T-helper 1 cell (primary cell): ENCODE measurements around the gene LYPD6B.

Experiments used
- DNase-seq, 5 donors: peaks; one replicate each; pipeline ENCODE4 v3.0.0-alpha.2; 2012 to 2020

Gene LYPD6B

GRCh38 chr2:149080099-149080498 lies 41.6 kb downstream of the LYPD6B start:
- no peak for DNase-seq

DNA sequence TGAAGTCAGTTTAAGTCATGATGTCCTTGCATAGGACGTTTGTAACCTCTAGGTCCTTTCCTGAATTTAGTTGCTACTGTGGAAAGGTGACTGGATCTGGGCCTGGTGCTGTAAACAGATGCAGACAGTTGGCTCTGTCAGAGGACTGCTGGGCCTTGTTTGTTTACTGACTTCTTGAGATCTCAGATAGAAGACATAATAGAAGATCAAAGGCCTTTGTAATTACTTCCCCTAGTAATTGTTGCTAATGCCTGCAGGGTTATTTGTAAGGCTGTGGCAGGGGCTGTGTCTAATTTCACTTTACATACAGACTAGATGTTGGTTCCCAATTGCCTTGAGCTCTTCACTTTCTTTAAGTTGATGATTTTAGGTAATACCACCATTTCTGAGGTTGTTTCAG lies 42.5 kb downstream of the LYPD6B start:
- no peak for DNase-seq

DNA sequence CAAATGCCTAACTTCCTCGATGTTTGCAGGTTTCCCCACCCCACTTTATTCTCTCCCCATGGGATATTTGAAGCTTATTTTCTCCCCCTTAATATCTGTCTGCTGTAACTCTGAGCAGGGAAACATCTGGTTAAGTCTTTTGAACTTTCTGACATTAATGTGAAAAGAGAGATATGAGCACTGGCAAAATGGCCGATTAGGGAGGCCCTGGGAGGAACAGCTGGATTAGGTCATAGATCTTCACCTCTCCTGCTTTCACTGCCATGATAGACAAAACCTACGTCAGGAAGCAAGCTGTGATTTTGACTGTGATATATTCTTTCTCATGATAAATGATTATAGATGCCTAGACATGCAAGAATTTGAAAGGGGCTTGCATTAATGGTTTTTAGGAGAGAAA lies 43.6 kb downstream of the LYPD6B start:
- DNase-seq, result no peak

DNA sequence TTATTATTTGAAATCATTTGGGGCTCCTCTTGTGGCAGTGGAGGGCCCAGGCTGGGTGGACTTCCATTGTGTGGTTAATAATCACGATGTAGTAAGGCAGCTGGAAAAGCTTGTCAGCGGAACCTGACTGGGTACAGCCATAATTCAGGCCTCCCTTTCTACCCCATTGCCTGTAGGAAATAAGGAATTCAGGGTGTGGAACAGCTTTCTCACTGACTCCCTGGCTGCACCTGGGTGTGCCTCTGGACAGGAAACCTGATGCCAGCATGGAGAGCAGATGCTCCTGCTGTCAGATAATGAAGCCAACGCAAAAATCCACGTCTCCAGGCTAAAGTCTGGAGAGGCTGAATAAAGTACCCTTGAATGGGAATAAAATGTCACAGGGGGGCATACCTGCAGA lies 44.2 kb downstream of the LYPD6B start:
- no peak for DNase-seq

DNA sequence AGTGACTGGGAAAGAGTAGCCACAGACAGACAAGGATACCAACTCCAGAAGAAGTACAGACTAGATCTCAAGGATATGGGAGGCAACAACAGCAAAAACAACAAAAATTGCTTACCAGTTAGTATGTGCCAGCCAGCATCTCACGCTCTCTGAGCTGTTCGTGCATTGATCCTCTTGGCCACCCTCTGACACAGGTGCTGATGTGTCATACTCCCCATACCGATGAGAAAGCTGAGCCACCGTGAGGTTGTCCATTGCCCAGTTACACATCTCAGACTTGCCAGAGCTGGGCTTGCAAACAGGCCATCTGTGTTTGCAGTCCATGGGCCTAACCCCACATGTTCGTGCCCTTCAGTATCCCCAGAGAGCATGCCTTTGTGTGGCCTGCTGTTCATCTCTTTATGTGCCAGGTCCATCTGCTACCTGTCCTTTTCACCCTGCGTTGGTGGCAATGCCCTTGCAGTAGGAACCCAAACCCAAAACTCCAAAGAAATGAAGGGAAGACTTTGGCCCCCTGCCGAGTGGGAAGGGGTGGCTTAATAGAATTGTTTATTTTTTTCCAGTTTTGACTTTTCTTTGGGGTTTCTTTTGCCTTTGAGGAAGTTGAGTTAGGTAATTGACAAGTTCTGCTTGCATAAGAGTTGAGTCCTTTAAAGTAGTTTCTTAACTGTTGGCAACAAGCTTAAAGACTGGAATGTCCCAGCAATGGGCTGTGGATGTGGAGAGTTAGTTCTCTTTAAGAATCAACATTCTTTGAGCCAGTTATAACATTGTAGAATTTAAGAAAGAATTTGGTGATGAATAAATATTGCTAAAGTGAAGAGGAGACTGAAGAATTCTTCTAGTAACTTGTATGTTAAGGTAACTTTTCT lies 46.7 kb downstream of the LYPD6B start:
- no peak for DNase-seq

DNA sequence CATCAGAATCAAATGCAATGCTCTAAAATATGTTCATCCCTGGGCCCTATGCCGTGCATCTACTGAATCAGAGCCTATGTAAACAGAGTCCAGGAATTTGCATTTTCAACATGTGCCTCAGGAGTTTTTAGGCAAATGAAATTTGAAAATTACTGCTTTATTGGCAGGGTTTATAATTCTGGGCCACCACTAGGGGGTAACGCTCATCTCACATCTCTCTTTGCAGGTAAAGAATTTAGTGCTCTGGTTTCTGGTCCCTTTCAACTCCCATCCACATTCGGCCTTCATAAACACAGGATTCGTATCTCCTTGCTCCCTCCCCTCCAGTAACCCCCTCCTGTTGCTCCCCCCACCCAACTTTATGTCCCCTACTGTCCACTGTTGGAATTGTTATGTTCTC lies 49.3 kb downstream of the LYPD6B start:
- DNase-seq, result no peak

- no peak for DNase-seq
These were observed 50.6 kb downstream of the LYPD6B start for GRCh38 chr2:149089068-149089467.

GRCh38 chr2:149090706-149091105 lies 52.2 kb downstream of the LYPD6B start:
- DNase-seq, result no peak

- DNase-seq, result no peak
These were observed 55.1 kb downstream of the LYPD6B start for GRCh38 chr2:149093579-149093978.

GRCh38 chr2:149094217-149095015 lies 55.9 kb downstream of the LYPD6B start:
- no peak for DNase-seq

DNA sequence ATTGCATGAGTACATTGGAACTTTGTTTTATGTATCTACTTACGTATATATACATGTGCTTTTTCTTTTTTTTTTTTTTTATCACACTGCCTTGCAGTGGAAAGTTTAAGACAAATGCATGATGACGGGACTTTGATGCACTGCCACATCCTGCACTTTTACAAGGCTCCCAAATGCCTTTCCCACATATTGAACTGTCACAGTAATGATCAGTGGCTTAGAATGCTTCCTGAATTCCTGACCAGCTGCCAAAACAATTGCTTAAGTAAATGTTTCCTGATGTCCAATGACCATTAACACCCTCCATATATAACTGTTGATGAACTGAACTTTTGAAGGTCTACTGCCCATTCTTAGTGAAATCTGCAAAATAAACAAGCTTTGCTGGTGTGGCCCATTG lies 60.2 kb downstream of the LYPD6B start:
- no peak for DNase-seq

GRCh38 chr2:149099298-149099697 lies 60.8 kb downstream of the LYPD6B start:
- no peak for DNase-seq

DNA sequence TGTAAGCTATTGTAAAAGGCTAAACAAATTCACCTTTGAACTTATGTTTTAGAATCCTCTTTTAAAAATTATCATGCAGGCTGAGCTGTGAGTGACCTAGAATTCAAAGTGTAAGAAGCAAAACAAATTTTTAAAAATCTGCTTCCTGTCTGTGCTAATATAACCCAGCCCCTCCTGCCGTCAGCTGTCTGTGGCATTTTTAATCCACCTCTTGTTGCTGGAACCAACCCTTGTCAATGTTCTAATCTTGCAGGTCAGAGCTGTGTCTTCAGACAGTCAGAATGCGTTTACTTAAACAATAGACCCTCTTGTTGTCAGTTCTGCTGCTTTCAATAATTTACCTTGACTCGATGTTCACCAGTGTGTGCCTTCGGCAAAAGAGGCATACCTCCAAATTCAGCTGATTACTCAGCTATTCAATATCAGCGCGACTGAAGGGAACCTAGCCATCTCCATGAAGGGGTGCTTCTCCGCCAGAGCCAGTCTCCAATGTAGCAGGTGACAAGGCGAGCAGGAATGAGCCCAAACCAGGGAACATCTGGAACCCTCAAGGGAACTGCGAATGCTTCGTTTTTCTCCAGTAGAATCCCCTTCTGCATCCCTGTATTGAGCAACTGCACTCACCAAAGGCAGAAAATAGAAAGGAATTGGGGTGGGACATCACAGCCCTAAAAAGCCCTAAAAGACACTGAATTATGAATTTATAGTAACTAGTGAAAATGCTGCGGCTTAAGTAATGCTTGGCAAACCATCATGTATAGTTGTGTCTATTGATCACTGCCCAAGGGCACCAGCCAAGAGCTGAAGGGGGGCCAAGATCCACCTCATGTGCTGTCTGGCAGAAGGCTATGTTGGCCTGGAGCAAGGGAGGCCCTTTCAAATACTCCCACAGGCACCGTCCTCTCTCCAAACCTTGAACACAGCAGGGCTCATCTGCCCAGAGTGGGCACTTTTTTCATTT lies 62.5 kb downstream of the LYPD6B start:
- no peak for DNase-seq

- DNase-seq, result no peak
These were observed 63.3 kb downstream of the LYPD6B start for GRCh38 chr2:149101818-149102217.

DNA sequence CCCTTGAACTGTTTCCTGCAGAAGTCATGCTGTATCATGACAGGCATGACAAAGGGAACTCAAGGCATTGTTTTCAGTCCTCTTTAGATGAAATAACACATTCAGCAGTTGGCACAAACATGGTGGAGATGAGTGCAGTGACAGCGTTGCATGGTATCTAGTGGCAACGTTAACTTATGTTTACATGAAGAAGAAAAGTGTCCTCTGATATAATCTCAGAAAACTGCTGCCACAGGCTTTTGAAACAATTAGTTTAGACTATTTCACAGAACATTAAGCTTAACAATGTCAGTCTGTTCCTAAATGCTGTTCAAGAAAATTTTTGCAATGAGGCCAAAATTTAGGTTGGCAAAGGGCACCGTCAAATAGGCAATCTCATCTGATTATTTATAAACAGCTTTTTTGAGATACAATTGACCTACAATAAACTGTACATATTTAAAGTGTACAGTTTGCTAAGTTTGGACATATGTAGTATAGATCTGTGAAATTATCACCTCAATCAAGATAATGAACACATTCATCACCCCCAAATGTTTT lies 64.7 kb downstream of the LYPD6B start:
- no peak for DNase-seq

- DNase-seq, result no peak
These were observed 65.7 kb downstream of the LYPD6B start for GRCh38 chr2:149104221-149104620.

DNA sequence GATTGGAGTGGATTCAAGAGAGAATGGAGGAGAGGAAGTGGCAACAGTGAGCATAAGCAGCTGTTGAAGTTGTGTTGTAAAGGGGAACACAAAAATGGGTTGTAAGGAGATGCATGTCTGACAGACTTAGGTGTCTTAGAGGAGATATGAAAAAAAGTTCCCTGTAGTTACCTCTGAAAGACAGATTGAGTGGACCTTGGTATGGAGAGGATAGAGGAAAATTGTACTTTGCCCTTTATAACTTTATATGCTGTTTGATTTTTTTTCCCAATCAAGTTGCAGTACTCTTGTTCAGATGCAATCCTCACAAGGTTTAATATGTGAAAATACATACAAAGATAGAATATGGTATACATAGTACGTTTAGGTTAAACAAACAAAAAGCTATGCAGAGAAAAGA lies 73.6 kb downstream of the LYPD6B start:
- DNase-seq, result no peak

- no peak for DNase-seq
These were observed 74.2 kb downstream of the LYPD6B start for GRCh38 chr2:149112713-149113112.

DNA sequence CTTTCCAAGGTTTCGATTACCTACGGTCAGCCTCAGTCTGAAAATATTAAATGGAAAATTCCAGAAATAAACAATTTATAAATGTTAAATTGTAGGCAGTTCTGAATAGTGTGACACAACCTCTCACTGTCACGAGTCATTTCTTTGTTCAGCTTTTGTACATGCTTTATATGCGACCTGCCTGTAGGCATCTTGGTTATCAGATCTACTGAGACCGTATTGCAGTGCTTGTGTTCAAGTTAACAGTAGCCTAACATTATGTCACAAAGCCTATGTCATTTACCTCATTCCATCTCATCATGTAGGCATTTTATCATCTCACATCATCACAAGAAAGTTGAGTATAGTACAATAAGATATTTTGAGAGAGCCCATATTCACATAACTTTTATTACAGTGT lies 77.3 kb downstream of the LYPD6B start:
- no peak for DNase-seq

DNA sequence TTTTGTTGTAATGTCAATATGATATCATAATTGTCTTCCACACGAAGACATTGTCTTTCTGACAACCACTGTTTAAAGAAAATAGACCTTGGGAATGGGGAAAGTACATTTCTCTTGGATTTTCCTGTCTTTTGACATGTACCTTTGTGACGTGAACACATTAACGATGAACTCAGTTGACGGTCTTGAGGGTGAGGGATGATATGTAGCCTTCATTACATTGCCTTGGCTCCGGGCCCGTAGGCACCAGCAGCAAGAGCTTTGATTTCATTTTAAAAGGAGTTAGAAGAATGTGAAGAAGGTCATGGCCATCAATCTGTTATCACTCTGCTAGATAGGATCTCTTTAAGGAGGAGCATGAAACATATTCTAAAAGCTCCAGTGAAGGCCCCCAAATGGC lies 80.9 kb downstream of the LYPD6B start:
- no peak for DNase-seq

DNA sequence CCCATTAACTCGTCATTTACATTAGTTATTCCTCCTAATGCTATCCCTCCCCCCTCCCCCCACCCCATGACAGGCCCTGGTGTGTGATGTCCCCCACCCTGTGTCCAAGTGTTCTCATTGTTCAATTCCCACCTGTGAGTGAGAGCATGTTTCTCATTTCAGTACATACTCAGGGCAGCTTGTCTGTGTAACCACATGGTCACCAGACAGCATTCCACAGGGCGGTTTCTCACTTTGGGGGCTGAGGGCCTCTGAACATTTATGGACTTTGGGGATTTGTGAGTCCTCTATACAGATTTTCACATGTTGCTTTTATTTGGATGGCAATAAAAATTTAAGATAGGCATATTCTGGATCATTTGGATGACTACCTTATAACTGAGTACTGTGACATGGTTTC lies 84.0 kb downstream of the LYPD6B start:
- no peak for DNase-seq

DNA sequence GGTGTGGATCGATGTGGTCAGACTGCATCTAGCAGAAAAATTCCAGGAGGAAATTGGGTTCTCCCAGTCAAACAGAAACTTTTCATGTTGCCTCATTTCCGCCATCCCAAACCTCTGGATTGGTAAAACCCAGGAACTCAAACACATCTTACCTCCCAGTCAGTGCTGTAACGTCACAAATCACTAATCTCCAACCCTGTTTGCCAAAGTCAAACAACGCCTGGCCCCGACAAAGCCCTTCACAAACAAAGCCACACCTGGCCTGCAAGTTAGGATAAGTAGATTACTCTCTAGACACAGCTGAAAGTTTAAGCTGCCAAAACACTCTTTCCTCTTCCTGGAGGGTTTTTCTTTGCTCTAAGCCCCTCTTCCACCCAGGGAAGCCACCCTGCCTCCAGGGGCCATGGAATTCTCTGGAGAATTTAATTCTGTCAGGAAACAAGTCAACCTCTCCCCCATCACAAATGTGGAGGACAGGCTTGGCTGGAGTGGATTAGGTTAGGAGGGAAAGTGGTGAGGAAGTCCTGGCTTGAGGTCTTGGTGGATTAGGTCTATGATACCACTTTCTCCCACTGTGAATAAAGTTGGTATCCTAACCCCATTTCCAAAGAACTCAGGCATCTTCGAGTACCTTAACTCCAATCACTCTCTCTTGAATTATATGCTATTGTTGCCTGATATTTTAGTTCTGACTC lies 86.7 kb downstream of the LYPD6B start:
- DNase-seq, result no peak
